Gastrocnemius medialis (tissue), 4 donors: ENCODE results near the gene GIT2.

Experiments used
- CTCF ChIP-seq, 5 experiments: fragments of 450-650 bp in 3 of 5; fragments of 200-600 bp in 2 of 5; sonication (generic) in 2 of 5; IDR thresholded peaks in 4 of 5; conservative IDR thresholded peaks in 1 of 5; 1 replicate in 4 of 5; 2 replicates in 1 of 5; pipeline ENCODE4 v1.5.1; 2016 to 2019; ENCODE audit warnings: antibody characterized with exemption in 5 of 5, mild to moderate bottlenecking in 3 of 5, moderate library complexity in 3 of 5
- POLR2A ChIP-seq, 2 donors: fragments of 450-650 bp; IDR thresholded peaks; one replicate each; pipeline ENCODE4 v1.6.1; 2017; ENCODE audit warnings: antibody characterized with exemption in 2 of 2, mild to moderate bottlenecking in 2 of 2, moderate library complexity in 2 of 2

GRCh38 chr12:109931143-109931542, 65.0 kb downstream of the GIT2 start:
- TF ChIP-seq POLR2A (IDR thresholded peaks at IDR 0.05): no peak
- no peak for TF ChIP-seq CTCF (IDR thresholded peaks at IDR 0.05 in 4 of 5, conservative IDR thresholded peaks at IDR 0.05 in 1 of 5)
